Measurements from ENCODE around the gene RPL10A.
"Not testable (repeated sequence)": the region's sequence is repeated elsewhere in the genome, so short reads cannot be mapped to it uniquely, and the experiment has no call there.

RPL10A gene

GRCh38 chr6:35511562-35511941 is 43.4 kb downstream of the RPL10A start:
- DNase-seq (ENCODE audit: low read depth in 2 of 2), result no peak

GRCh38 chr6:35512006-35512405 is 43.8 kb downstream of the RPL10A start:
- no peak for DNase-seq (ENCODE audit: low read depth in 2 of 2)

DNA sequence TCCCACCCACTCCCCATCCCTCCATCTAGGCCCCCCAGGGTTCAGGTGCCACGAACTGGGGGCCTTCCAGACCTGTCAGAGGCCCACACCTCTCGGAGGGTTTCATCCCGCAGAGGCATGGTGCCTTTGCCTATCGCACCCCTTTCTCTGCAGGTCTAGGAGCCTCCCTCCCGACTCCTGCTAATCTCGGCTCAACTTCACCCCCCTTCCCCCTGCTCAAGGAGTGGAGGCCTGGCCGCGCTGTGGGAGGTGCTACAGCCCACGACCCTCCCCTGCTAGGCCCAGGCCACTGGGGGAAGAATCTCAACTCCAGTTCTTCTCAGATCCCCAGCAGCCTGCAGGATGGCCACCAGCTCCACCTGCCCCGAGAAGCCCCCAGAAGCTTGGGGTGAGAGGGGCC is 44.5 kb downstream of the RPL10A start, which contains the start of gene TULP1:
Gene TULP1 (minus strand): TSS at position 157 of the 400 bp plus-strand sequence. CDS start 38 bp downstream, at position 119.
- no peak for DNase-seq (ENCODE audit: low read depth in 2 of 2)

GRCh38 chr6:35514587-35514986 is 46.4 kb downstream of the RPL10A start:
- no peak for DNase-seq (ENCODE audit: low read depth in 2 of 2)

DNA sequence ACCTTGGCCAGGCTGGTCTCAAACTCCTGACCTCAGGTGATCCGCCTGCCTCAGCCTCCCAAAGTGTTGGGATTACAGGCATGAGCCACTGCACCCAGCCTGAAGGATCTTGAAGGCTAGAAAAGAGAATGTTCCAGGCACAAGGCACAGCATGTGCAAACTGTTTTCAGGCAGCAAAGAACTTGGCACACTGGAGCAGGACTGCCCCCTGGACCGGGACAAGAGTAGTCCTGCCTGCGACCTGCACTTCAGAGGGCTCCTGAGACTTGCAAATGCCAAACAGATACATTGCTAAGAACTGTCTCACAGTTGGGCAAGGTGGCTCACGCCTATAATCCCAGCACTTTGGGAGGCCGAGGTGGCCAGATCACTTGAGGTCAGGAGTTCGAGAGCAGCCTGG is 47.7 kb downstream of the RPL10A start:
- not testable (repeated sequence) for DNase-seq (ENCODE audit: low read depth in 2 of 2)

- DNase-seq (ENCODE audit: low read depth in 2 of 2), result no peak
Measured at GRCh38 chr6:35516712-35517111, 48.5 kb downstream of the RPL10A start.

GRCh38 chr6:35517978-35518377 is 49.8 kb downstream of the RPL10A start:
- not testable (repeated sequence) for DNase-seq (ENCODE audit: low read depth in 2 of 2)

- DNase-seq (ENCODE audit: low read depth in 2 of 2), result no peak
Measured at GRCh38 chr6:35518566-35519312, 50.5 kb downstream of the RPL10A start.

- no peak for DNase-seq (ENCODE audit: low read depth in 2 of 2)
Measured at GRCh38 chr6:35519313-35520015, 51.3 kb downstream of the RPL10A start.
